ENCODE measurements around the gene SULT1A2. TPM values are rescaled to one million over a fixed set of nuclear protein-coding genes. Genes with fewer than 3 reads are reported as not detected.

Gene SULT1A2
- total RNA-seq, 4 donors from 2014 or later, result 0.79 to 5.0 (median 2.4) TPM

DNA sequence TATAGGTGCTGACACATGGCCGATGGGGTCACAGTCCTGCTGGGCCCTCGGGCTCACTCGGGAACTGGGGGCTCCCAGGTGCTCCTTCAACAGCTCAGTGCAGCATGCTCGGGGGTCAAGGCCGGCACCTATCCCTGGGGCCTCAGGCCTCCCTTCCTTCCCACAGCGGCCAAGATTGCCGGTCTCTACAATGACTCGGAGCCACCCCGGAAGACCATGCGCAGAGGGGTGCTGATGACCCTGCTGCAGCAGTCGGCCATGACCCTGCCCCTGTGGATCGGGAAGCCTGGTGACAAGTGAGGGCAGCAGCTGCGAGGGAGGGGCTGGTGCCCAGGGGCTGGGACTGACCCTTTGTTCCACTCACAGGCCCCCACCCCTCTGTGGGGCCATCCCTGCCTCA lies 6.9 kb downstream of the SULT1A2 start:
- no peak for ATAC-seq (ENCODE audit: low FRiP score)
- TF ChIP-seq CTCF (IDR thresholded peaks at IDR 0.05), result no peak
- no peak for DNase-seq (ENCODE audit: low spot score)

DNA sequence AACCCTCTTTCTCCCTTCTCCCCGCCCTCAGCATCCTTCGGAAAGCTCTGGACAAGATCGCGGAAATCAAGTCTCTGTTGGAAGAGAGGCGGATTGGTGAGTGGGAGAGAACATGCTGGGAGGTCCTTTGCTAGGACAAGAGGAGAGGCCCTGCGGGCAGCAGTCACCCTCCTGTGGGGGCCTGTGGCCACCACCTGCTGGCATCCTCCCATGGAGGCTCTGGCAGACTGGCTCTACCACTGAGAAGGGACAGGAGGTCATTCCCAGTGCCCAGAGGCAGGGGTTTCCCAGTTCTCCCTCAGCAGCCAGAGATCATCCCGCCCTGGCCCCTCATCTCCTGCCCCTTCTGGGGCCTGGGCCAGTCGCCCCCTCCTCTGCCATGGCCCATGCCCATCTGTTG lies 7.8 kb downstream of the SULT1A2 start:
- DNase-seq (ENCODE audit: low spot score) (no peak), ATAC-seq (ENCODE audit: low FRiP score) (no peak)
- no peak for TF ChIP-seq CTCF (IDR thresholded peaks at IDR 0.05)

- no peak for TF ChIP-seq CTCF (IDR thresholded peaks at IDR 0.05)
- ATAC-seq (ENCODE audit: low FRiP score), result no peak
- no peak for DNase-seq (ENCODE audit: low spot score)
Measured at GRCh38 chr16:28587386-28587785, 9.5 kb downstream of the SULT1A2 start.

- ATAC-seq (ENCODE audit: low FRiP score) (no peak), DNase-seq (ENCODE audit: low spot score) (no peak)
- TF ChIP-seq CTCF (IDR thresholded peaks at IDR 0.05), result no peak
Measured at GRCh38 chr16:28586466-28586865, 10.4 kb downstream of the SULT1A2 start.

DNA sequence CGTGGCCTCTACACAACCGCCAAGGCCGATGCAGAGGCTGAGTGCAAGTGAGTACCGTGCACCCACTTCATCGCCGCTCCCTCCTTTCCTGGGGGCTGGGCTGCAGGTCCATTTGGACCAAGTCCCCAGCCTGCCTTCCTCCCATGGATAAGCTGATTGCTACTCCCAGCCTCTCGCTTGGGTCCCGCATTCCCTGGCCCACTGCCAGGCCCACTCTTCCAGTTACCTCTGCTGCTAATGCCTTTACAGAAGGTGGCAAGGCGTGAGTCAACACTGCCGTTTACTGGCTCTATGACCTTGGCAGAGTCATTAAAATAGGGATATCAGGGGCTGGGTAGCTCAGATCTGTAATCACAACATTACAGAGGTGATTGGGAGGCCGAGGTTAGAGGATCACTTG lies 11.2 kb downstream of the SULT1A2 start:
- ATAC-seq (ENCODE audit: low FRiP score) (no peak), DNase-seq (ENCODE audit: low spot score) (no peak)
- no peak for TF ChIP-seq CTCF (IDR thresholded peaks at IDR 0.05)

DNA sequence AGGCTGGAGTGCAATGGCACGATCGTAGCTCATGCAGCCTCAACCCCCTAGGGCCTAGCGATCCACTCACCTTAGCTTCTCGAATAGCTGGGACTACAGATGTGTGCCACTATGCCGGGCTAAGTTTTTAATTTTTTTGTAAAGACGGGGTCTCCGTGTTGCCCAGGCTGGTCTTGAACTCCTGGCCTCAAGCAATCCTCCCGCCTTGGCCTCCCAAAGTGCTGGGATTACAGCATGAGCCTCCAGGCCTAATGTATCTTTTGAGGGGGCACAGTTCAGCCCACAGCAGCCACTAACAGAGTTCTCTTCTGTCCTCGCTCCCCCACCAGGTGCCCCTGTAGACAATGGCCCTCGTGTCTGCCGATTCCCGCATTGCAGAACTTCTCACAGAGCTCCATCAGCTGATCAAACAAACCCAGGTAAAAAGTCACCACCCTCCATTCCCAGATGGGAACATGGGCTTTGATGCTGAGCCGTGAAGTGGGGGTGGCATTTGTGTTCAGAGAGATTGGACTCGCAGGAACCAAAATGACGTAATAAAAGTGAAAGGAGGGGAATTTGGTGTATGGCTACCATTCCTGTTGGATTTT lies 16.0 kb downstream of the SULT1A2 start:
- TF ChIP-seq CTCF (IDR thresholded peaks at IDR 0.05), result no peak
- DNase-seq (ENCODE audit: low spot score) (no peak), ATAC-seq (ENCODE audit: low FRiP score) (no peak)

DNA sequence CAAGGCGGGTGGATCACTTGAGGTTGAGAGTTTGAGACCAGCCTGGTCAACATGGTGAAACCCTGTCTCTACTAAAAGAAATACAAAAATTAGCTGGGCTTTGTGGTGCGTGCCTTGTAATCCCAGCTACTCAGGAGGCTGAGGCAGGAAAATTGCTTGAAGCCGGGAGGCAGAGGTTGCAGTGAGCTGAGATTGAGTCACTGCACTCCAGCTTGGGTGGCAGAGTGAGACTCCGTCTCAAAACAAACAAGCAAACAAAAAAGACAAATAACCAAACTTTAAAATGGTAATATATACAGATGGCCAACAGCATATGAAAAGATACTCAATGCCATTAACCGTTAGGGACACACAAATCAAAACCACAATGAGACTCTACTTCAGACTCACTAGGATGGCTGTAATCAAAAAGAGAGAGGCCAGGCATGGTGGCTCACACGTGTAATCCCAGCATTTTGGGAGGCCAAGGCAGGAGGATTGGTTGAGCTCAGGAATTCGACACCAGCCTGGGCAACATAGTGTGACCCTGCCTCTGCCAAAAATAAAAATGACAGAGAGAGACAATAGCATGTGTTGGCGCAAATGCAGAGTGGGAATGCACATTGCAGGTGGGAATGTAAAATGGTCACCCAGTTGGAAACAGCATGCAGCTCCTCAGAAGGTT lies 21.3 kb downstream of the SULT1A2 start:
- no peak for TF ChIP-seq CTCF (IDR thresholded peaks at IDR 0.05)
- DNase-seq (ENCODE audit: low spot score) (no peak), ATAC-seq (ENCODE audit: low FRiP score) (no peak)
